ENCODE results near the gene BBS7. TPM values are rescaled to one million over a fixed set of nuclear protein-coding genes. Genes with fewer than 3 reads are reported as not detected.

The BBS7 gene
- total and polyA plus RNA-seq, 4 donors: 8.6 to 22.1 (median 10.8) TPM

DNA sequence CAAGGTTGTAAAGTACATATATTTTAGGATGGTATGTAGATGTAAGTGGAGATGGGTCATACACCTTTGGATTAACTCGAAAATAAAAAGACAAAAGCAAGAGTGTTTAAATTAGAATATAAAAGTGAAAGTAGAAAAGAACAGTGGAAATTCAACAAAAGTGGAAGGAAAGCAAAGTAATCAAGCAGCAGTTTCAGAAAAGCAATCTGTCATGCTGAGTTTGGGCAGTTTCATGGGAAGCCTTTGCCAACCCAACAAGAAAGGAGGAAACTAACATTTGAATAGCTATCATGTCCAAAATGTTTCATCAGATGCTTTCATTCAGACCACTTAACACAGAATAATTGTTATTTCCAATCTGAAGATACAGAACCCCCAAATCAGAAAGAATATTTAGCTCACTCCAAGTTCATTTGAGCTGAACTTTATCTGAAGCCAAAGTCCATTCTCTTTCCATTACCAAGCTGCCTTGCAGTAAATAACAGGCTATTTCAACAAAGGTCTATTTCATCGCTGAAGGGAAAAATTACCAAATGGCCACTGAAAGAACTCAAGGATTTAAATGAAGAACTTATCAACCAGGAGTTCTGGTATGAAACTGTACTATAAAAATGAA lies 71.0 kb downstream of the BBS7 start:
- H3K36me3 ChIP-seq (ENCODE audit: control insufficient read depth in 4 of 4, insufficient read depth in 4 of 4, low read length in 4 of 4): peaks cover 3 to 12% (median 5%) of the 10 kb centered on the region in 4 donors
- H3K9me3 ChIP-seq (ENCODE audit: control insufficient read depth in 4 of 4, insufficient read depth in 3 of 4, low read length in 3 of 4): no peaks in the 10 kb centered on the region
- peaks cover 0 to 24% (median 0%) of the 10 kb centered on the region in 5 donors for H3K4me1 ChIP-seq (ENCODE audit: control insufficient read depth in 5 of 5, insufficient read depth in 5 of 5, low read length in 5 of 5)
- ATAC-seq (ENCODE audit: insufficient read depth, low FRiP score) (no peak), DNase-seq (peak in 1 of 3 donors; percentile 4)
- H3K9ac ChIP-seq (ENCODE audit: insufficient read depth in 1 of 2, low read length in 2 of 2): no peak overlapping the region
- no peak for TF ChIP-seq CTCF (IDR thresholded peaks at IDR 0.05; ENCODE audit: control extremely low read depth, extremely low read depth)
- 48% methylated on average over 2 of the region's 2 CpGs for WGBS, 2 donors
- H3K27me3 ChIP-seq (ENCODE audit: control insufficient read depth in 3 of 3, insufficient read depth in 3 of 3, low read length in 2 of 3): no peaks in the 10 kb centered on the region
- no peak overlapping the region for H3K27ac ChIP-seq (ENCODE audit: low read depth in 1 of 2, low read length in 1 of 2)
- H3K4me3 ChIP-seq: no peak overlapping the region

- no peak overlapping the region for H3K27ac ChIP-seq (ENCODE audit: low read depth in 1 of 2, low read length in 1 of 2)
- H3K36me3 ChIP-seq (ENCODE audit: control insufficient read depth in 4 of 4, insufficient read depth in 4 of 4, low read length in 4 of 4): no peaks in the 10 kb centered on the region
- H3K9ac ChIP-seq (ENCODE audit: insufficient read depth in 1 of 2, low read length in 2 of 2): peak overlapping the region in 1 of 2 donors; percentile 3
- no peaks in the 10 kb centered on the region for H3K27me3 ChIP-seq (ENCODE audit: control insufficient read depth in 3 of 3, insufficient read depth in 3 of 3, low read length in 2 of 3)
- no peaks in the 10 kb centered on the region for H3K9me3 ChIP-seq (ENCODE audit: control insufficient read depth in 4 of 4, insufficient read depth in 3 of 4, low read length in 3 of 4)
- DNase-seq: no peak
- H3K4me3 ChIP-seq: no peak overlapping the region
- no peak for ATAC-seq (ENCODE audit: insufficient read depth, low FRiP score)
- H3K4me1 ChIP-seq (ENCODE audit: control insufficient read depth in 5 of 5, insufficient read depth in 5 of 5, low read length in 5 of 5): peaks cover 0 to 16% (median 0%) of the 10 kb centered on the region in 5 donors
- no peak for TF ChIP-seq CTCF (IDR thresholded peaks at IDR 0.05; ENCODE audit: control extremely low read depth, extremely low read depth)
These were observed 74.0 kb downstream of the BBS7 start for GRCh38 chr4:121796283-121796682.

- no peaks in the 10 kb centered on the region for H3K9me3 ChIP-seq (ENCODE audit: control insufficient read depth in 4 of 4, insufficient read depth in 3 of 4, low read length in 3 of 4)
- ATAC-seq (ENCODE audit: insufficient read depth, low FRiP score): no peak
- WGBS, 2 donors: 62 to 79% methylated on average over 5 of the region's 5 CpGs
- H3K27ac ChIP-seq (ENCODE audit: low read depth in 1 of 2, low read length in 1 of 2): no peak overlapping the region
- H3K4me1 ChIP-seq (ENCODE audit: control insufficient read depth in 5 of 5, insufficient read depth in 5 of 5, low read length in 5 of 5): peaks cover 0 to 11% (median 0%) of the 10 kb centered on the region in 5 donors
- DNase-seq: peak in 2 of 3 donors; percentile 26 to 58
- H3K4me3 ChIP-seq: no peak overlapping the region
- no peaks in the 10 kb centered on the region for H3K27me3 ChIP-seq (ENCODE audit: control insufficient read depth in 3 of 3, insufficient read depth in 3 of 3, low read length in 2 of 3)
- H3K36me3 ChIP-seq (ENCODE audit: control insufficient read depth in 4 of 4, insufficient read depth in 4 of 4, low read length in 4 of 4): no peaks in the 10 kb centered on the region
- H3K9ac ChIP-seq (ENCODE audit: insufficient read depth in 1 of 2, low read length in 2 of 2): no peak overlapping the region
- no peak for TF ChIP-seq CTCF (IDR thresholded peaks at IDR 0.05; ENCODE audit: control extremely low read depth, extremely low read depth)
These were observed 75.6 kb downstream of the BBS7 start for GRCh38 chr4:121794505-121795188.
